Left lung (tissue), 10 donors: Measurements from ENCODE around the gene TRIM4. TPM values are rescaled to one million over a fixed set of nuclear protein-coding genes. Genes with fewer than 3 reads are reported as not detected.
"Not testable (repeated sequence)": the region's sequence is repeated elsewhere in the genome, so short reads cannot be mapped to it uniquely, and the experiment has no call there.

ENCODE experiments used
- ATAC-seq: fragments of 200-7000 bp; cut with Tn5 transposase; one replicate; pipeline ENCODE4 v1.9.1; 2020; ENCODE audit warnings: moderate library complexity
- DNase-seq, 4 donors: peaks; one replicate each; pipeline ENCODE4 v3.0.0-alpha.2; 2013 to 2020
- H3K27ac ChIP-seq, 2 donors: fragments of 200-600 bp; sonication (generic) in 1 of 2; one replicate each; pipeline versions ENCODE4 v1.5.0 to v1.8.0; 2020 to 2021
- H3K27me3 ChIP-seq, 2 donors: fragments of 200-600 bp; sonication (generic) in 1 of 2; one replicate each; pipeline versions ENCODE4 v1.5.0 to v1.8.0; 2020 to 2021
- H3K36me3 ChIP-seq, 2 donors: fragments of 200-600 bp; sonication (generic) in 1 of 2; one replicate each; pipeline versions ENCODE4 v1.5.0 to v1.8.0; 2020 to 2021
- H3K4me1 ChIP-seq, 2 donors: fragments of 200-600 bp; one replicate each; pipeline ENCODE4 v1.8.0; 2021
- H3K4me3 ChIP-seq, 2 donors: fragments of 200-600 bp; sonication (generic) in 1 of 2; one replicate each; pipeline versions ENCODE4 v1.5.0 to v1.8.0; 2020 to 2021; ENCODE audit warnings: mild to moderate bottlenecking in 1 of 2
- H3K9me3 ChIP-seq, 2 donors: fragments of 200-600 bp; sonication (generic) in 1 of 2; one replicate each; pipeline versions ENCODE4 v1.5.0 to v1.8.0; 2020 to 2021
- CTCF ChIP-seq, 2 donors: fragments of 200-600 bp; sonication (generic) in 1 of 2; IDR thresholded peaks; one replicate each; pipeline versions ENCODE4 v1.5.0 to v1.8.0; 2021; ENCODE audit warnings: antibody characterized with exemption in 2 of 2
- intact Hi-C, 2 donors: fragments of 100-400 bp; cut with DNase I; formaldehyde crosslinking; loops; one replicate each; pipeline versions ENCODE4 v1.11.2 to v1.14.2; 2022
- polyA plus RNA-seq, 6 donors: library from polyadenylated mRNA; unstranded; fragments of 120-200 nt; gene quantifications; one replicate each; pipeline ENCODE4 v1.2.1, GENCODE V29; 2013; ENCODE audit not compliant: insufficient read length in 6 of 6
- total RNA-seq, 2 donors: library from RNA; stranded (reverse); fragmentation: NEBNext Ultra II Directional; extraction: Animal tissue kit (Norgen Biotek cat#: 25700); gene quantifications; one replicate each; pipeline ENCODE4 v1.2.1, GENCODE V29; 2021
- donor health status: DM: no; HTN: yes; CAD: no.
- donor health status: DM: no; HTN: no; CAD: no.

The TRIM4 gene
- total and polyA plus RNA-seq, 8 donors = 23.6 to 45.2 (median 37.6) TPM

GRCh38 chr7:99898836-99899235 is 20.5 kb downstream of the TRIM4 start:
- intact Hi-C loops = no loop called here
- Histone ChIP-seq H3K27me3 (no peaks in the 10 kb centered on the region), H3K4me3 (no peak overlapping the region), H3K27ac (no peak overlapping the region), H3K9me3 (no peaks in the 10 kb centered on the region), H3K36me3 (peaks cover 0 to 65% of the 10 kb centered on the region in 2 donors), H3K4me1 (no peaks in the 10 kb centered on the region)
- ATAC-seq (no peak), DNase-seq (no peak)
- TF ChIP-seq CTCF (IDR thresholded peaks at IDR 0.05) = no peak

GRCh38 chr7:99898023-99898357 is 21.3 kb downstream of the TRIM4 start:
- H3K9me3 ChIP-seq = no peaks in the 10 kb centered on the region
- H3K27ac ChIP-seq = no peak overlapping the region
- no peaks in the 10 kb centered on the region for H3K27me3 ChIP-seq
- intact Hi-C loops = no loop called here
- ATAC-seq = no peak
- DNase-seq = no peak
- peaks cover 0 to 56% of the 10 kb centered on the region in 2 donors for H3K36me3 ChIP-seq
- no peak for TF ChIP-seq CTCF (IDR thresholded peaks at IDR 0.05)
- H3K4me3 ChIP-seq = no peak overlapping the region
- no peaks in the 10 kb centered on the region for H3K4me1 ChIP-seq

GRCh38 chr7:99897322-99898022 is 21.9 kb downstream of the TRIM4 start:
- no peak overlapping the region for H3K4me3 ChIP-seq
- TF ChIP-seq CTCF (IDR thresholded peaks at IDR 0.05) = no peak
- no peak for ATAC-seq
- no peak overlapping the region for H3K27ac ChIP-seq
- H3K27me3 ChIP-seq = no peaks in the 10 kb centered on the region
- H3K9me3 ChIP-seq = no peaks in the 10 kb centered on the region
- no peaks in the 10 kb centered on the region for H3K4me1 ChIP-seq
- H3K36me3 ChIP-seq = peaks cover 0 to 55% of the 10 kb centered on the region in 2 donors
- intact Hi-C loops = no loop called here
- no peak for DNase-seq

GRCh38 chr7:99894738-99895137 is 24.6 kb downstream of the TRIM4 start:
- no peaks in the 10 kb centered on the region for H3K9me3 ChIP-seq
- no peaks in the 10 kb centered on the region for H3K4me1 ChIP-seq
- no peak for TF ChIP-seq CTCF (IDR thresholded peaks at IDR 0.05)
- intact Hi-C loops = no loop called here
- peaks cover 0 to 55% of the 10 kb centered on the region in 2 donors for H3K36me3 ChIP-seq
- DNase-seq (no peak), ATAC-seq (no peak)
- no peak overlapping the region for H3K4me3 ChIP-seq
- no peaks in the 10 kb centered on the region for H3K27me3 ChIP-seq
- no peak overlapping the region for H3K27ac ChIP-seq

GRCh38 chr7:99893280-99893679 is 26.1 kb downstream of the TRIM4 start:
- TF ChIP-seq CTCF (IDR thresholded peaks at IDR 0.05) = no peak
- ATAC-seq (no peak), DNase-seq (no peak)
- peaks cover 0 to 49% of the 10 kb centered on the region in 2 donors for H3K36me3 ChIP-seq
- H3K27me3 ChIP-seq = no peaks in the 10 kb centered on the region
- no peaks in the 10 kb centered on the region for H3K9me3 ChIP-seq
- intact Hi-C loops = no loop called here
- H3K4me1 ChIP-seq = no peaks in the 10 kb centered on the region
- H3K4me3 ChIP-seq = no peak overlapping the region
- no peak overlapping the region for H3K27ac ChIP-seq

GRCh38 chr7:99890348-99890747 is 29.0 kb downstream of the TRIM4 start:
- ATAC-seq, intact Hi-C loops, H3K27ac ChIP-seq, H3K4me1 ChIP-seq, DNase-seq, H3K9me3 ChIP-seq, H3K4me3 ChIP-seq, H3K27me3 ChIP-seq: not testable (repeated sequence)
- peaks cover 0 to 37% of the 10 kb centered on the region in 2 donors for H3K36me3 ChIP-seq

- H3K4me3 ChIP-seq, H3K9me3 ChIP-seq, H3K27me3 ChIP-seq, DNase-seq, H3K27ac ChIP-seq, intact Hi-C loops, H3K4me1 ChIP-seq, ATAC-seq: not testable (repeated sequence)
- H3K36me3 ChIP-seq = peaks cover 0 to 37% of the 10 kb centered on the region in 2 donors
Measured at GRCh38 chr7:99888366-99888765, 31.0 kb downstream of the TRIM4 start.
